Activated effector memory CD4-positive, alpha-beta T cell treated with Interleukin-2 at 50 U/mL for 16 hours (primary cell): Measurements from ENCODE around the gene MTF1.

Experiments used
- DNase-seq: peaks from one replicate; pipeline ENCODE4 v3.0.0-alpha.2; 2020

The MTF1 gene

GRCh38 chr1:37866491-37866890, 7.1 kb upstream of the MTF1 start:
- DNase-seq = no peak

GRCh38 chr1:37865348-37866120, 6.1 kb upstream of the MTF1 start:
- no peak for DNase-seq

GRCh38 chr1:37862330-37862729, 2.9 kb upstream of the MTF1 start:
- DNase-seq = no peak

GRCh38 chr1:37861151-37861550, 1.8 kb upstream of the MTF1 start:
- DNase-seq = no peak

GRCh38 chr1:37860346-37860666, 914 bp upstream of the MTF1 start:
- no peak for DNase-seq

- no peak for DNase-seq
Observed at GRCh38 chr1:37858931-37859506, 373 bp downstream of the MTF1 start.

GRCh38 chr1:37854406-37854805, 5.0 kb downstream of the MTF1 start:
- no peak for DNase-seq

GRCh38 chr1:37853157-37853556, 6.2 kb downstream of the MTF1 start:
- no peak for DNase-seq

- no peak for DNase-seq
Observed at GRCh38 chr1:37851782-37852210, 7.6 kb downstream of the MTF1 start.

- DNase-seq = no peak
Observed at GRCh38 chr1:37851262-37851661, 8.1 kb downstream of the MTF1 start.

- no peak for DNase-seq
Observed at GRCh38 chr1:37850352-37850955, 8.9 kb downstream of the MTF1 start.

- no peak for DNase-seq
Observed at GRCh38 chr1:37849480-37849879, 9.9 kb downstream of the MTF1 start.

GRCh38 chr1:37846647-37847339, 12.6 kb downstream of the MTF1 start:
- DNase-seq = no peak

GRCh38 chr1:37845786-37846185, 13.6 kb downstream of the MTF1 start:
- no peak for DNase-seq

GRCh38 chr1:37845049-37845646, 14.2 kb downstream of the MTF1 start:
- DNase-seq = no peak

GRCh38 chr1:37844536-37844935, 14.9 kb downstream of the MTF1 start:
- DNase-seq = no peak

- DNase-seq = no peak
Observed at GRCh38 chr1:37841652-37842051, 17.7 kb downstream of the MTF1 start.

GRCh38 chr1:37840711-37841110, 18.7 kb downstream of the MTF1 start:
- DNase-seq = no peak

GRCh38 chr1:37839676-37840075, 19.7 kb downstream of the MTF1 start:
- no peak for DNase-seq

- DNase-seq = no peak
Observed at GRCh38 chr1:37836788-37837187, 22.6 kb downstream of the MTF1 start.

- no peak for DNase-seq
Observed at GRCh38 chr1:37831809-37832208, 27.6 kb downstream of the MTF1 start.

GRCh38 chr1:37831109-37831508, 28.3 kb downstream of the MTF1 start:
- DNase-seq = no peak

- no peak for DNase-seq
Observed at GRCh38 chr1:37828410-37829074, 30.9 kb downstream of the MTF1 start.
